ENCODE results near the gene SUGCT.

Gene SUGCT

GRCh38 chr7:40777730-40778312 is 643.0 kb downstream of the SUGCT start:
- no peak for DNase-seq (ENCODE audit: extremely low read depth, low read depth)
- no peak for TF ChIP-seq CTCF (IDR thresholded peaks at IDR 0.05; ENCODE audit: low read depth, low read length)

GRCh38 chr7:40780460-40780859 is 645.7 kb downstream of the SUGCT start:
- DNase-seq (ENCODE audit: extremely low read depth, low read depth), result no peak
- TF ChIP-seq CTCF (IDR thresholded peaks at IDR 0.05; ENCODE audit: low read depth, low read length), result no peak

GRCh38 chr7:40782836-40783235 is 648.0 kb downstream of the SUGCT start:
- no peak for DNase-seq (ENCODE audit: extremely low read depth, low read depth)
- no peak for TF ChIP-seq CTCF (IDR thresholded peaks at IDR 0.05; ENCODE audit: low read depth, low read length)

- TF ChIP-seq CTCF (IDR thresholded peaks at IDR 0.05; ENCODE audit: low read depth, low read length), result no peak
Measured at GRCh38 chr7:40784176-40784575, 649.4 kb downstream of the SUGCT start.

GRCh38 chr7:40786909-40787308 is 652.1 kb downstream of the SUGCT start:
- DNase-seq (ENCODE audit: extremely low read depth, low read depth), result no peak
- no peak for TF ChIP-seq CTCF (IDR thresholded peaks at IDR 0.05; ENCODE audit: low read depth, low read length)

More at GRCh38 chr7:40784176-40784575, 649.4 kb downstream of the SUGCT start:
- no peak for DNase-seq (ENCODE audit: extremely low read depth, low read depth)

- DNase-seq (ENCODE audit: extremely low read depth, low read depth), result no peak
- TF ChIP-seq CTCF (IDR thresholded peaks at IDR 0.05; ENCODE audit: low read depth, low read length), result no peak
Measured at GRCh38 chr7:40793132-40793531, 658.3 kb downstream of the SUGCT start.

- no peak for TF ChIP-seq CTCF (IDR thresholded peaks at IDR 0.05; ENCODE audit: low read depth, low read length)
Measured at GRCh38 chr7:40795607-40796006, 660.8 kb downstream of the SUGCT start.

More at GRCh38 chr7:40795607-40796006, 660.8 kb downstream of the SUGCT start:
- DNase-seq (ENCODE audit: extremely low read depth, low read depth), result no peak
